Sigmoid colon (tissue), 3 donors: ENCODE results near the gene OR5H15.

Experiments
- CTCF ChIP-seq, 4 experiments: fragments of 450-650 bp in 3 of 4; fragments of 200-600 bp in 1 of 4; IDR thresholded peaks; one replicate each; pipeline ENCODE4 v1.5.1; 2016 to 2019; ENCODE audit warnings: antibody characterized with exemption in 4 of 4, mild to moderate bottlenecking in 3 of 4, moderate library complexity in 2 of 4
- POLR2A ChIP-seq, 2 donors: fragments of 450-650 bp; IDR thresholded peaks; one replicate each; pipeline ENCODE4 v1.6.1; 2016; ENCODE audit warnings: antibody characterized with exemption in 2 of 2, mild to moderate bottlenecking in 2 of 2, moderate library complexity in 2 of 2

GRCh38 chr3:98130421-98130820 lies 36.1 kb upstream of the OR5H15 start, which contains the start of gene OR5H1:
- TF ChIP-seq POLR2A (IDR thresholded peaks at IDR 0.05) (no peak), CTCF (IDR thresholded peaks at IDR 0.05) (no peak)
